Hepatocyte (in vitro differentiated cells): ENCODE results near the gene GNAZ.

Experiments used
- EZH2 ChIP-seq: fragments of 200-600 bp; sonication (generic); IDR thresholded peaks from 2 replicates; pipeline ENCODE4 v1.6.1; 2016; ENCODE audit warnings: antibody characterized with exemption, mild to moderate bottlenecking, borderline replicate concordance
- TF ChIP-seq, protein P1 (sequence below): fragments of 200-600 bp; sonication (generic); IDR thresholded peaks from 2 replicates; pipeline ENCODE4 v1.5.1; 2016; ENCODE audit warnings: antibody characterized with exemption, mild to moderate bottlenecking; ENCODE audit not compliant: poor library complexity

DNA sequence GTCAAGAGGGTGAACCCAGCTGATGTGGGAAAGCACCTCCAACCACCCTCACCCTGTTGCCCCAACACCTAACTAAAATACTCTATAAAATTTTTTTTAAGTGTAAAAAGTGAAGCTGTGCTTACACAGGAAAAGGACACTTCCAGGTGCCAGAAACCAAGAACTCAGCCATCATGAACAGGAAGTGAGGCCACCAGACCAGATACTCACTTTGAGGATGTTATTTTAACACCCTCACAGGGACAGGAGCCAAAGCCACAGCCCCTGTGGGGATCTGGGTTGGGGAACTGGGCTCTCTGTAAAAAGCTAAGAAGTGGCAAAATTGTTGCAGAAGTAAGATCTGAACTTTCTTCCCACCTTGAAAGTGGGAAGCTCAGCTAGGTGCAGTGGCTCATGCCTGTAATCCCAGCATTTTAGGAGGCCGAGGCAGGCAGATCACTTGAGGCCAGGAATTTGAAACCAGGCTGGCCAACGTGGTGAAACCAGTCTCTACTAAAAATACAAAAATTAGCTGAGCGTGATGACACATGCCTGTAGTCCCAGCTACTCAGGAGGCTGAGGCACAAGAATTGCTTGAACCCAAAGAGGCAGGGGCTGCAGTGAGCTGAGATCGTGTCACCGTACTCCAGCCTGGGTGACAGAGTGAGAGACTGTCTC lies 67.7 kb downstream of the GNAZ start:
- no peak for TF ChIP-seq EZH2
- TF ChIP-seq, protein P1, sequence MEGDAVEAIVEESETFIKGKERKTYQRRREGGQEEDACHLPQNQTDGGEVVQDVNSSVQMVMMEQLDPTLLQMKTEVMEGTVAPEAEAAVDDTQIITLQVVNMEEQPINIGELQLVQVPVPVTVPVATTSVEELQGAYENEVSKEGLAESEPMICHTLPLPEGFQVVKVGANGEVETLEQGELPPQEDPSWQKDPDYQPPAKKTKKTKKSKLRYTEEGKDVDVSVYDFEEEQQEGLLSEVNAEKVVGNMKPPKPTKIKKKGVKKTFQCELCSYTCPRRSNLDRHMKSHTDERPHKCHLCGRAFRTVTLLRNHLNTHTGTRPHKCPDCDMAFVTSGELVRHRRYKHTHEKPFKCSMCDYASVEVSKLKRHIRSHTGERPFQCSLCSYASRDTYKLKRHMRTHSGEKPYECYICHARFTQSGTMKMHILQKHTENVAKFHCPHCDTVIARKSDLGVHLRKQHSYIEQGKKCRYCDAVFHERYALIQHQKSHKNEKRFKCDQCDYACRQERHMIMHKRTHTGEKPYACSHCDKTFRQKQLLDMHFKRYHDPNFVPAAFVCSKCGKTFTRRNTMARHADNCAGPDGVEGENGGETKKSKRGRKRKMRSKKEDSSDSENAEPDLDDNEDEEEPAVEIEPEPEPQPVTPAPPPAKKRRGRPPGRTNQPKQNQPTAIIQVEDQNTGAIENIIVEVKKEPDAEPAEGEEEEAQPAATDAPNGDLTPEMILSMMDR: no peak
